ENCODE results near the gene DIAPH1.

DIAPH1 gene

DNA sequence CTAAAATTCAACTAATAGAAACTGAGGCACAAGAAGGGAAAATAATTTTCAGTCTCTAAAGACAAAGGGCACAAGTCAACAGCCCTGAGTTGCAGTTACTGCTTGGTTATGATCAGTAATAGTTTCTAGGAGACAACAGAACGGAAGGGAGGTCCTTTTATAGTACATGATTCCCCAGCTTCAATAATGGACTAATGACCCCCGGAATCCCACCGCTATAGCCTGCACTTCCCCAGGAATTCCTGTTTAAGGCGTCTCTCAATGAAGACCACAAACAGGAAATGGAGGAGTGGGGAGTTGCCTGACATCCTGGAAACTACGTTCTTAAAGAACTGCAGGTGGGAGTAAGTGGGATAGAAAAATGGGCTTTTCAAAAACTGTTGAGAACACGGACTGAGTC is 60.6 kb downstream of the DIAPH1 start:
- H2AFZ ChIP-seq (ENCODE audit: low read depth, low read length), result no peak overlapping the region
- no peak overlapping the region for H3K4me2 ChIP-seq (ENCODE audit: low read length, poor library complexity, severe bottlenecking)
- H3K18ac ChIP-seq (ENCODE audit: low read depth in 1 of 2, low read length in 2 of 2), result peak overlapping the region in 1 of 2 experiments; percentile 25
- peak overlapping the region; percentile 10 to 59 for H2BK12ac ChIP-seq (ENCODE audit: low read length in 2 of 2)
- H2BK5ac ChIP-seq (ENCODE audit: low read depth, low read length, poor library complexity, severe bottlenecking), result no peak overlapping the region
- H3K27me3 ChIP-seq (ENCODE audit: control insufficient read depth in 1 of 2, insufficient read depth in 1 of 2, low read length in 2 of 2), result no peaks in the 10 kb centered on the region
- peaks cover 18% of the 10 kb centered on the region for H3K79me1 ChIP-seq (replicated peaks; ENCODE audit: low read length, poor library complexity, severe bottlenecking)
- H3K27ac ChIP-seq (ENCODE audit: low read length, poor library complexity, severe bottlenecking), result peak overlapping the region; percentile 11
- H3K23ac ChIP-seq (ENCODE audit: low read length in 2 of 2), result no peak overlapping the region
- H3K9ac ChIP-seq (ENCODE audit: low read length), result peak overlapping the region; percentile 92
- peaks cover 5 to 19% of the 10 kb centered on the region in 2 experiments for H3K36me3 ChIP-seq (ENCODE audit: control insufficient read depth in 1 of 2, insufficient read depth in 2 of 2, low read depth in 1 of 2, low read length in 2 of 2)
- H2BK120ac ChIP-seq (ENCODE audit: low read depth, low read length), result peak overlapping the region; percentile 51
- H4K91ac ChIP-seq (ENCODE audit: low read length), result no peak overlapping the region
- H3K4me1 ChIP-seq (ENCODE audit: control insufficient read depth, insufficient read depth, low read depth, low read length), result peaks cover 2% of the 10 kb centered on the region
- H2AK5ac ChIP-seq (ENCODE audit: low read length, severe bottlenecking), result peak overlapping the region; percentile 88
- H3K9me3 ChIP-seq (ENCODE audit: control insufficient read depth, low read length), result no peaks in the 10 kb centered on the region
- no peak overlapping the region for H2BK15ac ChIP-seq (ENCODE audit: low read depth, poor library complexity, severe bottlenecking)
- no peak overlapping the region for H3K4ac ChIP-seq (ENCODE audit: low read depth in 1 of 2, low read length in 2 of 2)
- H3K4me3 ChIP-seq (ENCODE audit: insufficient read depth in 1 of 2, low read depth in 1 of 2, low read length in 2 of 2), result peak overlapping the region in 1 of 2 experiments; percentile 45
- H3K14ac ChIP-seq (ENCODE audit: low read length in 2 of 2), result no peak overlapping the region
- 45% methylated on average over 3 of the region's 6 CpGs for WGBS
- H4K8ac ChIP-seq (ENCODE audit: low read length), result no peak overlapping the region
- DNase-seq, result peak; percentile 14

DNA sequence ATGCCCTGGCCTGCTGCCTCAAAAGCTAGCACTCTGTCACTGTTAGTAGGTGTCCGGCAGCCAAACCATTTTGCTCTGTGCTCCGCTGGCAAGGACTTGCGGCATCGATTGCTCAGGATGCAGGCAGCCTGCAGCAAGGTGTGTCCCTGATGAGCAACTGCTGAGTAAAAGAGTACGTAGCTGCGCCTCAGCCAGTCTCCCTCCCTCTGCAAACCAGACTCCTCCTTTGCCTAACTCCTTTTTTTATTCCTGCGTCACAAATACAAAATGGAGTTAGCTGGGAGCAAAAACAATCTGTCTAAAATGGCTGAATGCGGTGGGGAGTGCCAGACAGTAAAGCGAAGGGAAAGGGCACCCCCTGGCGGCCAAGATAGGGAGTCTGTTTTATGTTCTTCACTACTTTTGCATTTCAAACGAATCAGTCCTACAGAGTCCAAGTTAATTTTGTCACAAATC is 61.1 kb downstream of the DIAPH1 start:
- peak overlapping the region; percentile 90 for H4K8ac ChIP-seq (ENCODE audit: low read length)
- H2BK120ac ChIP-seq (ENCODE audit: low read depth, low read length), result no peak overlapping the region
- no peak overlapping the region for H2BK5ac ChIP-seq (ENCODE audit: low read depth, low read length, poor library complexity, severe bottlenecking)
- peak overlapping the region in 1 of 2 experiments; percentile 19 for H3K14ac ChIP-seq (ENCODE audit: low read length in 2 of 2)
- peak; percentile 90 for DNase-seq
- peak overlapping the region; percentile 16 for H3K27ac ChIP-seq (ENCODE audit: low read length, poor library complexity, severe bottlenecking)
- no peaks in the 10 kb centered on the region for H3K9me3 ChIP-seq (ENCODE audit: control insufficient read depth, low read length)
- H2AK5ac ChIP-seq (ENCODE audit: low read length, severe bottlenecking), result no peak overlapping the region
- no peak overlapping the region for H3K4me2 ChIP-seq (ENCODE audit: low read length, poor library complexity, severe bottlenecking)
- H4K91ac ChIP-seq (ENCODE audit: low read length), result peak overlapping the region; percentile 85
- WGBS, result 47% methylated on average over 9 of the region's 11 CpGs
- H3K4ac ChIP-seq (ENCODE audit: low read depth in 1 of 2, low read length in 2 of 2), result peak overlapping the region; percentile 50 to 62
- peaks cover 19% of the 10 kb centered on the region for H3K79me1 ChIP-seq (replicated peaks; ENCODE audit: low read length, poor library complexity, severe bottlenecking)
- H3K4me1 ChIP-seq (ENCODE audit: control insufficient read depth, insufficient read depth, low read depth, low read length), result peaks cover 2% of the 10 kb centered on the region
- H3K23ac ChIP-seq (ENCODE audit: low read length in 2 of 2), result peak overlapping the region in 1 of 2 experiments; percentile 23
- peak overlapping the region; percentile 92 for H3K9ac ChIP-seq (ENCODE audit: low read length)
- H3K27me3 ChIP-seq (ENCODE audit: control insufficient read depth in 1 of 2, insufficient read depth in 1 of 2, low read length in 2 of 2), result no peaks in the 10 kb centered on the region
- peak overlapping the region in 1 of 2 experiments; percentile 55 for H3K4me3 ChIP-seq (ENCODE audit: insufficient read depth in 1 of 2, low read depth in 1 of 2, low read length in 2 of 2)
- peak overlapping the region in 1 of 2 experiments; percentile 82 for H2BK12ac ChIP-seq (ENCODE audit: low read length in 2 of 2)
- peak overlapping the region; percentile 9 for H2BK15ac ChIP-seq (ENCODE audit: low read depth, poor library complexity, severe bottlenecking)
- peak overlapping the region; percentile 14 to 84 for H3K18ac ChIP-seq (ENCODE audit: low read depth in 1 of 2, low read length in 2 of 2)
- peak overlapping the region; percentile 87 for H2AFZ ChIP-seq (ENCODE audit: low read depth, low read length)
- H3K36me3 ChIP-seq (ENCODE audit: control insufficient read depth in 1 of 2, insufficient read depth in 2 of 2, low read depth in 1 of 2, low read length in 2 of 2), result peaks cover 7 to 15% of the 10 kb centered on the region in 2 experiments

GRCh38 chr5:141547921-141548320 is 70.9 kb downstream of the DIAPH1 start:
- no peak overlapping the region for H2BK15ac ChIP-seq (ENCODE audit: low read depth, poor library complexity, severe bottlenecking)
- peaks cover 20% of the 10 kb centered on the region for H3K79me1 ChIP-seq (replicated peaks; ENCODE audit: low read length, poor library complexity, severe bottlenecking)
- H4K91ac ChIP-seq (ENCODE audit: low read length), result no peak overlapping the region
- H3K14ac ChIP-seq (ENCODE audit: low read length in 2 of 2), result no peak overlapping the region
- H3K23ac ChIP-seq (ENCODE audit: low read length in 2 of 2), result no peak overlapping the region
- H2BK5ac ChIP-seq (ENCODE audit: low read depth, low read length, poor library complexity, severe bottlenecking), result no peak overlapping the region
- H3K4me2 ChIP-seq (ENCODE audit: low read length, poor library complexity, severe bottlenecking), result no peak overlapping the region
- no peak overlapping the region for H2BK120ac ChIP-seq (ENCODE audit: low read depth, low read length)
- H3K4me1 ChIP-seq (ENCODE audit: control insufficient read depth, insufficient read depth, low read depth, low read length), result no peaks in the 10 kb centered on the region
- no peak overlapping the region for H3K18ac ChIP-seq (ENCODE audit: low read depth in 1 of 2, low read length in 2 of 2)
- peaks cover 20 to 73% of the 10 kb centered on the region in 2 experiments for H3K36me3 ChIP-seq (ENCODE audit: control insufficient read depth in 1 of 2, insufficient read depth in 2 of 2, low read depth in 1 of 2, low read length in 2 of 2)
- H3K9me3 ChIP-seq (ENCODE audit: control insufficient read depth, low read length), result peaks cover 52% of the 10 kb centered on the region
- no peak overlapping the region for H2AFZ ChIP-seq (ENCODE audit: low read depth, low read length)
- no peak overlapping the region for H2BK12ac ChIP-seq (ENCODE audit: low read length in 2 of 2)
- no peak overlapping the region for H2AK5ac ChIP-seq (ENCODE audit: low read length, severe bottlenecking)
- peak overlapping the region in 1 of 2 experiments; percentile 35 for H3K4me3 ChIP-seq (ENCODE audit: insufficient read depth in 1 of 2, low read depth in 1 of 2, low read length in 2 of 2)
- H3K27me3 ChIP-seq (ENCODE audit: control insufficient read depth in 1 of 2, insufficient read depth in 1 of 2, low read length in 2 of 2), result no peaks in the 10 kb centered on the region
- WGBS, result 100% methylated on average over 3 of the region's 5 CpGs
- H3K27ac ChIP-seq (ENCODE audit: low read length, poor library complexity, severe bottlenecking), result no peak overlapping the region
- no peak for DNase-seq
- H3K9ac ChIP-seq (ENCODE audit: low read length), result no peak overlapping the region
- no peak overlapping the region for H3K4ac ChIP-seq (ENCODE audit: low read depth in 1 of 2, low read length in 2 of 2)
- H4K8ac ChIP-seq (ENCODE audit: low read length), result no peak overlapping the region

- Histone ChIP-seq H3K79me1 (replicated peaks; ENCODE audit: low read length, poor library complexity, severe bottlenecking) (peaks cover 16% of the 10 kb centered on the region), H2BK5ac (ENCODE audit: low read depth, low read length, poor library complexity, severe bottlenecking) (no peak overlapping the region), H3K9me3 (ENCODE audit: control insufficient read depth, low read length) (peaks cover 52% of the 10 kb centered on the region), H3K14ac (ENCODE audit: low read length in 2 of 2) (no peak overlapping the region), H3K18ac (ENCODE audit: low read depth in 1 of 2, low read length in 2 of 2) (no peak overlapping the region), H3K27ac (ENCODE audit: low read length, poor library complexity, severe bottlenecking) (no peak overlapping the region), H2BK12ac (ENCODE audit: low read length in 2 of 2) (no peak overlapping the region), H3K4ac (ENCODE audit: low read depth in 1 of 2, low read length in 2 of 2) (no peak overlapping the region), H3K9ac (ENCODE audit: low read length) (no peak overlapping the region), H3K4me3 (ENCODE audit: insufficient read depth in 1 of 2, low read depth in 1 of 2, low read length in 2 of 2) (peak overlapping the region in 1 of 2 experiments; percentile 35), H2AFZ (ENCODE audit: low read depth, low read length) (no peak overlapping the region), H2AK5ac (ENCODE audit: low read length, severe bottlenecking) (no peak overlapping the region), H4K91ac (ENCODE audit: low read length) (no peak overlapping the region), H3K27me3 (ENCODE audit: control insufficient read depth in 1 of 2, insufficient read depth in 1 of 2, low read length in 2 of 2) (no peaks in the 10 kb centered on the region), H4K8ac (ENCODE audit: low read length) (no peak overlapping the region), H3K4me2 (ENCODE audit: low read length, poor library complexity, severe bottlenecking) (no peak overlapping the region), H3K4me1 (ENCODE audit: control insufficient read depth, insufficient read depth, low read depth, low read length) (no peaks in the 10 kb centered on the region), H2BK15ac (ENCODE audit: low read depth, poor library complexity, severe bottlenecking) (no peak overlapping the region), H3K23ac (ENCODE audit: low read length in 2 of 2) (no peak overlapping the region), H3K36me3 (ENCODE audit: control insufficient read depth in 1 of 2, insufficient read depth in 2 of 2, low read depth in 1 of 2, low read length in 2 of 2) (peaks cover 17 to 75% of the 10 kb centered on the region in 2 experiments), H2BK120ac (ENCODE audit: low read depth, low read length) (no peak overlapping the region)
- WGBS, result 100% methylated on average over 1 of the region's 1 CpG
- peak; percentile 50 for DNase-seq
Measured at GRCh38 chr5:141547488-141547887, 71.3 kb downstream of the DIAPH1 start.

All from mesenchymal stem cell (in vitro differentiated cells and primary cell).